Femur (tissue), 1 donor: ENCODE results near the gene MYPOP.

Experiments used
- DNase-seq: peaks from one replicate; pipeline ENCODE4 v3.0.0-alpha.2; 2017

The MYPOP gene

GRCh38 chr19:45901912-45902650 is at the start of gene MYPOP:
Gene MYPOP, minus strand, starts transcription at chr19:45902613. Its CDS starts 840 bp downstream, at chr19:45901773.
- no peak for DNase-seq

- DNase-seq: no peak
Measured at GRCh38 chr19:45947926-45948325, 45.5 kb upstream of the MYPOP start.

GRCh38 chr19:45940515-45940805 is 38.0 kb upstream of the MYPOP start:
- DNase-seq: no peak

- DNase-seq: no peak
Measured at GRCh38 chr19:45939792-45940514, 37.5 kb upstream of the MYPOP start.

GRCh38 chr19:45938733-45939319 is 36.4 kb upstream of the MYPOP start:
- DNase-seq: no peak

GRCh38 chr19:45935267-45935666 is 32.9 kb upstream of the MYPOP start:
- DNase-seq: no peak

GRCh38 chr19:45934551-45935230 is 32.3 kb upstream of the MYPOP start:
- no peak for DNase-seq

GRCh38 chr19:45933759-45934158 is 31.3 kb upstream of the MYPOP start:
- no peak for DNase-seq

GRCh38 chr19:45931055-45931454 is 28.6 kb upstream of the MYPOP start:
- DNase-seq: no peak

- no peak for DNase-seq
Measured at GRCh38 chr19:45929247-45929646, 26.8 kb upstream of the MYPOP start.

- peak; percentile 92 for DNase-seq
Measured at GRCh38 chr19:45927565-45928261, 25.3 kb upstream of the MYPOP start.

GRCh38 chr19:45924891-45925447 is 22.6 kb upstream of the MYPOP start:
- no peak for DNase-seq

- no peak for DNase-seq
Measured at GRCh38 chr19:45922281-45922680, 19.9 kb upstream of the MYPOP start.

GRCh38 chr19:45920458-45920857 is 18.0 kb upstream of the MYPOP start:
- no peak for DNase-seq

- no peak for DNase-seq
Measured at GRCh38 chr19:45919678-45920077, 17.3 kb upstream of the MYPOP start.

GRCh38 chr19:45918721-45919120 is 16.3 kb upstream of the MYPOP start:
- no peak for DNase-seq

GRCh38 chr19:45917421-45918091 is 15.1 kb upstream of the MYPOP start:
- no peak for DNase-seq

- no peak for DNase-seq
Measured at GRCh38 chr19:45913874-45914830, 11.7 kb upstream of the MYPOP start, which contains the start of gene NANOS2. Gene NANOS2, minus strand, starts transcription at chr19:45914778. Its CDS starts 85 bp downstream, at chr19:45914693.

- no peak for DNase-seq
Measured at GRCh38 chr19:45911291-45911690, 8.9 kb upstream of the MYPOP start.

GRCh38 chr19:45908956-45909355 is 6.5 kb upstream of the MYPOP start:
- DNase-seq: no peak

- no peak for DNase-seq
Measured at GRCh38 chr19:45906221-45906620, 3.8 kb upstream of the MYPOP start.
